ENCODE measurements around the gene TMC1.
"Not testable (repeated sequence)": the region's sequence is repeated elsewhere in the genome, so short reads cannot be mapped to it uniquely, and the experiment has no call there.

TMC1 gene

GRCh38 chr9:72827950-72828731 lies 306.7 kb downstream of the TMC1 start:
- DNase-seq: no peak

- no peak for DNase-seq
Measured at GRCh38 chr9:72834994-72835393, 313.6 kb downstream of the TMC1 start.

GRCh38 chr9:72836790-72837189 lies 315.4 kb downstream of the TMC1 start:
- DNase-seq: no peak

- DNase-seq: peak; percentile 17
Measured at GRCh38 chr9:72839085-72839484, 317.7 kb downstream of the TMC1 start.

GRCh38 chr9:72843520-72844439 lies 322.4 kb downstream of the TMC1 start:
- DNase-seq: no peak

GRCh38 chr9:72844440-72844768 lies 323.0 kb downstream of the TMC1 start:
- DNase-seq: no peak

- not testable (repeated sequence) for DNase-seq
Measured at GRCh38 chr9:72845052-72845451, 323.6 kb downstream of the TMC1 start.

GRCh38 chr9:72850209-72850608 lies 328.8 kb downstream of the TMC1 start:
- not testable (repeated sequence) for DNase-seq

- DNase-seq: no peak
Measured at GRCh38 chr9:72855321-72855720, 333.9 kb downstream of the TMC1 start.

GRCh38 chr9:72855890-72856523 lies 334.6 kb downstream of the TMC1 start:
- no peak for DNase-seq

GRCh38 chr9:72856972-72857623 lies 335.7 kb downstream of the TMC1 start:
- DNase-seq: peak; percentile 79

- DNase-seq: no peak
Measured at GRCh38 chr9:72857624-72857996, 336.2 kb downstream of the TMC1 start.

- DNase-seq: no peak
Measured at GRCh38 chr9:72858089-72858912, 336.9 kb downstream of the TMC1 start.

GRCh38 chr9:72862788-72863187 lies 341.4 kb downstream of the TMC1 start:
- DNase-seq: not testable (repeated sequence)

GRCh38 chr9:72863456-72864094 lies 342.2 kb downstream of the TMC1 start:
- DNase-seq: no peak

- no peak for DNase-seq
Measured at GRCh38 chr9:72864327-72864726, 342.9 kb downstream of the TMC1 start.

- DNase-seq: no peak
Measured at GRCh38 chr9:72871685-72872084, 350.3 kb downstream of the TMC1 start.

GRCh38 chr9:72872718-72873117 lies 351.3 kb downstream of the TMC1 start:
- no peak for DNase-seq

GRCh38 chr9:72873456-72873855 lies 352.0 kb downstream of the TMC1 start:
- no peak for DNase-seq

- no peak for DNase-seq
Measured at GRCh38 chr9:72874344-72874743, 352.9 kb downstream of the TMC1 start.

- no peak for DNase-seq
Measured at GRCh38 chr9:72875221-72875620, 353.8 kb downstream of the TMC1 start.

GRCh38 chr9:72880821-72881220 lies 359.4 kb downstream of the TMC1 start:
- DNase-seq: no peak
